OCI-LY1 (cell line): ENCODE measurements around the gene IQSEC3.
"Not testable (repeated sequence)": the region's sequence is repeated elsewhere in the genome, so short reads cannot be mapped to it uniquely, and the experiment has no call there.

Source experiments
- H2AFZ ChIP-seq: fragments of 200-600 bp; sonication (generic), shearing (Covaris generic); 2 replicates; pipeline ENCODE4 v1.6.0; 2014; ENCODE audit warnings: antibody characterized with exemption, mild to moderate bottlenecking, low read length
- H3F3A ChIP-seq: fragments of 200-600 bp; sonication (generic), shearing (Covaris generic); 2 replicates; pipeline ENCODE4 v1.6.0; 2014; ENCODE audit warnings: mild to moderate bottlenecking, antibody characterized with exemption, low read length, moderate library complexity; ENCODE audit not compliant: insufficient read depth
- H3K27ac ChIP-seq: fragments of 200-600 bp; sonication (generic); 2 replicates; pipeline ENCODE4 v1.5.1; 2014; ENCODE audit warnings: low read length, mixed run types, mild to moderate bottlenecking, low read depth; ENCODE audit not compliant: poor library complexity, severe bottlenecking
- H3K27me3 ChIP-seq: fragments of 200-600 bp; sonication (generic); 2 replicates; pipeline ENCODE4 v1.6.0; 2014; ENCODE audit warnings: antibody characterized with exemption, mild to moderate bottlenecking, low read length, moderate library complexity; ENCODE audit not compliant: insufficient read depth
- H3K36me3 ChIP-seq: fragments of 200-600 bp; sonication (generic); 2 replicates; pipeline ENCODE4 v1.6.1; 2014; ENCODE audit warnings: mild to moderate bottlenecking, antibody characterized with exemption, low read length, moderate library complexity, mixed read lengths; ENCODE audit not compliant: insufficient read depth
- H3K4me1 ChIP-seq: fragments of 200-600 bp; sonication (generic); 2 replicates; pipeline ENCODE4 v1.5.1; 2014; ENCODE audit warnings: mild to moderate bottlenecking, low read length, moderate library complexity; ENCODE audit not compliant: insufficient read depth, severe bottlenecking
- H3K4me2 ChIP-seq: fragments of 200-600 bp; sonication (generic), shearing (Covaris generic); 2 replicates; pipeline ENCODE4 v1.6.1; 2014; ENCODE audit warnings: low read length
- H3K4me3 ChIP-seq: fragments of 200-600 bp; sonication (generic); 2 replicates; pipeline ENCODE4 v1.5.1; 2014; ENCODE audit warnings: low read length, low read depth, mild to moderate bottlenecking, mixed read lengths; ENCODE audit not compliant: poor library complexity, severe bottlenecking
- H3K79me2 ChIP-seq: fragments of 200-600 bp; shearing (Covaris generic); 2 replicates; pipeline ENCODE4 v1.6.1; 2016; ENCODE audit warnings: mixed run types, low read length, mixed read lengths; ENCODE audit not compliant: insufficient read depth
- H3K9ac ChIP-seq: fragments of 200-600 bp; sonication (generic), shearing (Covaris generic); 2 replicates; pipeline ENCODE4 v1.6.1; 2014; ENCODE audit warnings: mild to moderate bottlenecking, low read length, mixed read lengths
- H3K9me2 ChIP-seq: fragments of 200-600 bp; sonication (generic), shearing (Covaris generic); 2 replicates; pipeline ENCODE4 v1.6.1; 2014; ENCODE audit warnings: low read depth, mild to moderate bottlenecking, low read length, mixed read lengths
- H3K9me3 ChIP-seq: fragments of 200-600 bp; shearing (Covaris generic); 2 replicates; pipeline ENCODE4 v1.6.1; 2014; ENCODE audit warnings: low read length, mixed read lengths
- H4K20me1 ChIP-seq: fragments of 200-600 bp; sonication (generic), shearing (Covaris generic); 2 replicates; pipeline ENCODE4 v1.6.0; 2016; ENCODE audit warnings: mild to moderate bottlenecking, low read length; ENCODE audit not compliant: insufficient read depth
- EZH2 ChIP-seq: fragments of 200-600 bp; sonication (generic), shearing (Covaris generic); IDR thresholded peaks from 2 replicates; pipeline ENCODE4 v1.8.0; 2017; ENCODE audit warnings: borderline replicate concordance, mixed run types, mild to moderate bottlenecking, antibody characterized with exemption, low read length, moderate library complexity, mixed read lengths
- TF ChIP-seq, protein P1 (sequence below): fragments of 200-600 bp; sonication (generic), shearing (Covaris generic); IDR thresholded peaks from 2 replicates; pipeline ENCODE4 v1.5.1; 2017; ENCODE audit warnings: mild to moderate bottlenecking, antibody characterized with exemption, low read length, moderate library complexity, mixed read lengths

The IQSEC3 gene

GRCh38 chr12:21301-22189 lies 45.0 kb upstream of the IQSEC3 start:
- no peak overlapping the region for H3K4me2 ChIP-seq
- H3K9me2 ChIP-seq: no peaks in the 10 kb centered on the region
- no peak overlapping the region for H3K9ac ChIP-seq
- H3K4me1 ChIP-seq: no peaks in the 10 kb centered on the region
- no peaks in the 10 kb centered on the region for H3K79me2 ChIP-seq
- H4K20me1 ChIP-seq: no peaks in the 10 kb centered on the region
- no peak overlapping the region for H3K4me3 ChIP-seq
- TF ChIP-seq EZH2: no peak
- TF ChIP-seq, protein P1, sequence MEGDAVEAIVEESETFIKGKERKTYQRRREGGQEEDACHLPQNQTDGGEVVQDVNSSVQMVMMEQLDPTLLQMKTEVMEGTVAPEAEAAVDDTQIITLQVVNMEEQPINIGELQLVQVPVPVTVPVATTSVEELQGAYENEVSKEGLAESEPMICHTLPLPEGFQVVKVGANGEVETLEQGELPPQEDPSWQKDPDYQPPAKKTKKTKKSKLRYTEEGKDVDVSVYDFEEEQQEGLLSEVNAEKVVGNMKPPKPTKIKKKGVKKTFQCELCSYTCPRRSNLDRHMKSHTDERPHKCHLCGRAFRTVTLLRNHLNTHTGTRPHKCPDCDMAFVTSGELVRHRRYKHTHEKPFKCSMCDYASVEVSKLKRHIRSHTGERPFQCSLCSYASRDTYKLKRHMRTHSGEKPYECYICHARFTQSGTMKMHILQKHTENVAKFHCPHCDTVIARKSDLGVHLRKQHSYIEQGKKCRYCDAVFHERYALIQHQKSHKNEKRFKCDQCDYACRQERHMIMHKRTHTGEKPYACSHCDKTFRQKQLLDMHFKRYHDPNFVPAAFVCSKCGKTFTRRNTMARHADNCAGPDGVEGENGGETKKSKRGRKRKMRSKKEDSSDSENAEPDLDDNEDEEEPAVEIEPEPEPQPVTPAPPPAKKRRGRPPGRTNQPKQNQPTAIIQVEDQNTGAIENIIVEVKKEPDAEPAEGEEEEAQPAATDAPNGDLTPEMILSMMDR: no peak
- no peak overlapping the region for H2AFZ ChIP-seq
- H3K9me3 ChIP-seq: no peaks in the 10 kb centered on the region
- no peaks in the 10 kb centered on the region for H3F3A ChIP-seq
- peaks cover 14% of the 10 kb centered on the region; the same call in 1 of the 2 replicates for H3K36me3 ChIP-seq
- H3K27me3 ChIP-seq: no peaks in the 10 kb centered on the region
- H3K27ac ChIP-seq: no peak overlapping the region

- Histone ChIP-seq H3K4me1 (no peaks in the 10 kb centered on the region), H2AFZ (no peak overlapping the region), H3K36me3 (peaks cover 14% of the 10 kb centered on the region; the same call in 1 of the 2 replicates), H3K9ac (no peak overlapping the region), H3F3A (no peaks in the 10 kb centered on the region), H3K79me2 (no peaks in the 10 kb centered on the region), H3K27me3 (no peaks in the 10 kb centered on the region), H4K20me1 (no peaks in the 10 kb centered on the region), H3K4me2 (no peak overlapping the region), H3K27ac (no peak overlapping the region), H3K9me2 (no peaks in the 10 kb centered on the region), H3K9me3 (no peaks in the 10 kb centered on the region), H3K4me3 (no peak overlapping the region)
- TF ChIP-seq, protein P1: no peak
- no peak for TF ChIP-seq EZH2
Measured at GRCh38 chr12:22190-22529, 44.4 kb upstream of the IQSEC3 start.

DNA sequence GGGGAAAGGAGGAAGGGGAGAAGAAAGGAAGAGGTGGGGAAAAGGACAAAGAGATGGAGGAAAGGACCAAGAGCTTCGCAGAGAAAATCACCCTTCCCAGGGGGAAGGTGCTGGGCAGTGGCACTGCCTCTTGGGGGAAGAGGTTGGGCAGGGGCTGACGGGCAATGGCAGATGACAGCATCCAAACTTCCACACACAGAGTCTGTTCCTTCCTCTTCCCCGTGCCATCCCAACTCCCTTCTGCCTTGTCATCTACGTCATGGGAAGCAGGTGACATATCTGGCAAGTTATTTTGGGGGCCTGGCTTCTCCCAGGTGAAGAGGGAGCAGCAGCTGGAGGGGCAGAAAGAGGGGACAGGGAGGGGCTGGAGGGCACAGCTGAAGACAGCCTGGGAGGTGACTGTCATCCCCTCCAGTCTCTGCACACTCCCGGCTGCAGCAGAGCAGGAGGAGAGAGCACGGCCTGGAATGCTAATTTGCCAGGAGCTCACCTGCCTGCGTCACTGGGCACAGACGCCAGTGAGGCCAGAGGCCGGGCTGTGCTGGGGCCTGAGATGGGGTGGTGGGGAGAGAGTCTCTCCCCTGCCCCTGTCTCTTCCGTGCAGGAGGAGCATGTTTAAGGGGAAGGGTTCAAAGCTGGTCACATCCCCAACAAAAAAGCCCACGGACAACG lies 43.9 kb upstream of the IQSEC3 start:
- H3K4me3 ChIP-seq: no peak overlapping the region
- H3K4me1 ChIP-seq: no peaks in the 10 kb centered on the region
- H2AFZ ChIP-seq: no peak overlapping the region
- H3K9me2 ChIP-seq: no peaks in the 10 kb centered on the region
- H3K27me3 ChIP-seq: no peaks in the 10 kb centered on the region
- TF ChIP-seq, protein P1: no peak
- TF ChIP-seq EZH2: no peak
- H3K9ac ChIP-seq: no peak overlapping the region
- H3K4me2 ChIP-seq: no peak overlapping the region
- no peaks in the 10 kb centered on the region for H4K20me1 ChIP-seq
- no peaks in the 10 kb centered on the region for H3K79me2 ChIP-seq
- peaks cover 14% of the 10 kb centered on the region; the same call in 1 of the 2 replicates for H3K36me3 ChIP-seq
- H3K9me3 ChIP-seq: no peaks in the 10 kb centered on the region
- H3K27ac ChIP-seq: no peak overlapping the region
- H3F3A ChIP-seq: no peaks in the 10 kb centered on the region

DNA sequence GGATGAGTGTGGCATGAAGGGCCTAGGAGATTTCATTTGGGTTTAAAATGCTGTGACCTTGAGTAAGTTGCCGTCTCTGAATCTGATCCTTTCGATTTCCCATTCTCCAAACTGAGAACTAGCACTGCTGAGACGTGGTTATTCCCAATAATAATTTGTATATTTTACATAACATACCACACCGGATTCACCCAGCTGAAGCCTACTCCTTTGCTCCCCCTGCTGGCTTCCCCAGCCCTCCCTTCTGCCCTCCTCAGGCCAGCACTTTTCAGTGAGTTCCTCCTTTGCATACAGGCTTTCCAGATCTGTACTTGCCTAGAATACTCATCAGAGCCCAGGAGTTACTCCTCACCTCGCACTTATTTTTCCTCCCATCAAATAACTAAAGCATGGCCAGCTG lies 38.7 kb upstream of the IQSEC3 start:
- H3K4me2 ChIP-seq, H3F3A ChIP-seq, H3K9ac ChIP-seq, H3K4me3 ChIP-seq, H3K4me1 ChIP-seq, H3K27me3 ChIP-seq, H4K20me1 ChIP-seq, H3K79me2 ChIP-seq, H3K9me3 ChIP-seq, H3K9me2 ChIP-seq, H3K36me3 ChIP-seq, H2AFZ ChIP-seq, H3K27ac ChIP-seq: not testable (repeated sequence)

DNA sequence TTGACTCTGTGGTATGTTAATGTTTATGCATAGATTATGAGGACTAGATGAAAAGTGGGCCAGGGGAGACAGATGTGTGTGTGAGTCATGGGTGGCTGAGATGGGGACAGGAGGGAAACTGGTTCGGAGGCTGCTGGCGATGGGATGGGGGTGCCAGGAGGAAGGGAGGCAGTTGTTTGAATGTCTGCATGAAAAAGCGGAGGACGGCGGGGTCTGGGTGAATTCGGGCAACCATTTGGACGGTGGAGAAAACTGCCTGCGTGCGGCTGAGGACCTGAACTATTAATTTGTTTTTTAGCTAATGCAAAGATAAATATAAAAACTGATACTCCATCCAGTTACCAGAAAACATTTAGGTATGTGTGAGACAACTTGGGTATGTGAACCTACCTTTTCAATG lies 27.8 kb upstream of the IQSEC3 start:
- not testable (repeated sequence) for H3K27me3 ChIP-seq, H3K9me2 ChIP-seq, H3K36me3 ChIP-seq, H3K79me2 ChIP-seq, H3K27ac ChIP-seq, H3K4me1 ChIP-seq, H2AFZ ChIP-seq, H4K20me1 ChIP-seq, H3K4me3 ChIP-seq, H3K9ac ChIP-seq, H3K4me2 ChIP-seq, H3K9me3 ChIP-seq, H3F3A ChIP-seq
